Loucy (cell line): ENCODE data around the gene RTBDN.

Experiments used
- H2AFZ ChIP-seq: fragments of 200-600 bp; sonication (generic); 2 replicates; pipeline ENCODE4 v1.6.0; 2016; ENCODE audit warnings: antibody characterized with exemption, mild to moderate bottlenecking, low read length, moderate library complexity
- H3F3A ChIP-seq: fragments of 200-600 bp; 2 replicates; pipeline ENCODE4 v1.6.0; 2016; ENCODE audit warnings: antibody characterized with exemption, low read depth, mild to moderate bottlenecking
- H3K27me3 ChIP-seq: fragments of 200-600 bp; sonication (generic); 2 replicates; pipeline ENCODE4 v1.6.1; 2014; ENCODE audit warnings: low read length, mild to moderate bottlenecking; ENCODE audit not compliant: insufficient read depth, poor library complexity, severe bottlenecking
- H3K36me3 ChIP-seq: fragments of 200-600 bp; sonication (generic); 2 replicates; pipeline ENCODE4 v1.6.1; 2016; ENCODE audit warnings: low read length; ENCODE audit not compliant: insufficient read depth
- H3K4me1 ChIP-seq: fragments of 200-600 bp; sonication (generic); 2 replicates; pipeline ENCODE4 v1.5.1; 2014; ENCODE audit warnings: low read length, mild to moderate bottlenecking; ENCODE audit not compliant: insufficient read depth, poor library complexity, severe bottlenecking
- H3K4me2 ChIP-seq: fragments of 200-600 bp; sonication (generic); 2 replicates; pipeline ENCODE4 v1.6.0; 2014; ENCODE audit warnings: antibody characterized with exemption, low read length, low read depth, mild to moderate bottlenecking; ENCODE audit not compliant: poor library complexity, severe bottlenecking
- H3K4me3 ChIP-seq: fragments of 200-600 bp; sonication (generic); 2 replicates; pipeline ENCODE4 v1.5.1; 2014; ENCODE audit warnings: low read length, mild to moderate bottlenecking, mixed read lengths; ENCODE audit not compliant: poor library complexity, severe bottlenecking
- H3K79me2 ChIP-seq: fragments of 200-600 bp; sonication (generic); 2 replicates; pipeline ENCODE4 v1.6.1; 2014; ENCODE audit warnings: low read length; ENCODE audit not compliant: insufficient read depth
- H3K9ac ChIP-seq: fragments of 200-600 bp; sonication (generic); 2 replicates; pipeline ENCODE4 v1.6.0; 2014; ENCODE audit warnings: mild to moderate bottlenecking, low read depth, low read length, moderate library complexity; ENCODE audit not compliant: poor library complexity, severe bottlenecking
- H3K9me2 ChIP-seq: fragments of 200-600 bp; sonication (generic); replicated peaks from 2 replicates; pipeline ENCODE4 v1.6.1; 2016; ENCODE audit warnings: low read depth, low read length, mixed read lengths
- H3K9me3 ChIP-seq: fragments of 200-600 bp; sonication (generic); 2 replicates; pipeline ENCODE4 v1.6.1; 2014; ENCODE audit warnings: mild to moderate bottlenecking, antibody characterized with exemption, low read length, low read depth; ENCODE audit not compliant: insufficient read depth
- H4K20me1 ChIP-seq: fragments of 200-600 bp; sonication (generic); 2 replicates; pipeline ENCODE4 v1.6.0; 2014; ENCODE audit warnings: antibody characterized with exemption, low read length, mild to moderate bottlenecking; ENCODE audit not compliant: insufficient read depth, poor library complexity, severe bottlenecking
- CTCF ChIP-seq: fragments of 200-600 bp; sonication (generic); conservative IDR thresholded peaks from 2 replicates; pipeline ENCODE4 v1.5.1; 2014; ENCODE audit warnings: mild to moderate bottlenecking, antibody characterized with exemption, low read length
- EZH2phosphoT487 ChIP-seq: fragments of 200-600 bp; IDR thresholded peaks from 2 replicates; pipeline ENCODE4 v1.6.1; 2018; ENCODE audit warnings: antibody characterized with exemption, mild to moderate bottlenecking, moderate library complexity, borderline replicate concordance

Gene RTBDN

GRCh38 chr19:12868540-12869112 lies 34.2 kb upstream of the RTBDN start:
- H3K36me3 ChIP-seq, result no peaks in the 10 kb centered on the region
- H3K9me2 ChIP-seq, result no peaks in the 10 kb centered on the region
- no peaks in the 10 kb centered on the region for H3F3A ChIP-seq
- TF ChIP-seq CTCF (no peak), EZH2phosphoT487 (no peak)
- no peaks in the 10 kb centered on the region for H3K27me3 ChIP-seq
- H3K9ac ChIP-seq, result no peak overlapping the region
- H3K4me2 ChIP-seq, result peak overlapping the region; percentile 83
- H3K4me1 ChIP-seq, result peaks cover 16% of the 10 kb centered on the region
- H4K20me1 ChIP-seq, result no peaks in the 10 kb centered on the region
- H3K79me2 ChIP-seq, result peaks cover 5% of the 10 kb centered on the region; the same call in 1 of the 2 replicates
- H3K9me3 ChIP-seq, result no peaks in the 10 kb centered on the region
- peak overlapping the region; percentile 80 for H3K4me3 ChIP-seq
- H2AFZ ChIP-seq, result no peak overlapping the region

GRCh38 chr19:12867120-12868099 lies 33.0 kb upstream of the RTBDN start:
- peak overlapping the region; percentile 91 for H2AFZ ChIP-seq
- H3K4me2 ChIP-seq, result peak overlapping the region; percentile 83
- no peaks in the 10 kb centered on the region for H3K36me3 ChIP-seq
- H3K4me3 ChIP-seq, result peak overlapping the region; percentile 80
- TF ChIP-seq CTCF, result 0 out of 2 replicates have a peak, but pooled peaks have one; percentile 29
- no peak for TF ChIP-seq EZH2phosphoT487
- no peaks in the 10 kb centered on the region for H3K9me2 ChIP-seq
- H3K4me1 ChIP-seq, result peaks cover 16% of the 10 kb centered on the region
- H3K79me2 ChIP-seq, result peaks cover 5% of the 10 kb centered on the region; the same call in 1 of the 2 replicates
- no peaks in the 10 kb centered on the region for H4K20me1 ChIP-seq
- no peaks in the 10 kb centered on the region for H3K9me3 ChIP-seq
- no peaks in the 10 kb centered on the region for H3K27me3 ChIP-seq
- H3F3A ChIP-seq, result no peaks in the 10 kb centered on the region
- H3K9ac ChIP-seq, result peak overlapping the region; percentile 69

GRCh38 chr19:12866416-12867119 lies 32.2 kb upstream of the RTBDN start:
- no peaks in the 10 kb centered on the region for H3K9me2 ChIP-seq
- H3F3A ChIP-seq, result no peaks in the 10 kb centered on the region
- H3K36me3 ChIP-seq, result no peaks in the 10 kb centered on the region
- peaks cover 5% of the 10 kb centered on the region; the same call in 1 of the 2 replicates for H3K79me2 ChIP-seq
- TF ChIP-seq CTCF (no peak), EZH2phosphoT487 (no peak)
- peaks cover 16% of the 10 kb centered on the region for H3K4me1 ChIP-seq
- no peaks in the 10 kb centered on the region for H3K9me3 ChIP-seq
- no peaks in the 10 kb centered on the region for H4K20me1 ChIP-seq
- peak overlapping the region; percentile 80 for H3K4me3 ChIP-seq
- no peaks in the 10 kb centered on the region for H3K27me3 ChIP-seq
- peak overlapping the region; percentile 83 for H3K4me2 ChIP-seq
- peak overlapping the region; percentile 69 for H3K9ac ChIP-seq
- peak overlapping the region; percentile 91 for H2AFZ ChIP-seq
